CD1c-positive myeloid dendritic cell (primary cell): Measurements from ENCODE around the gene BTRC.
A peak's percentile ranks its signal among the peaks of the same experiment; 100 is the strongest.

Experiments used
- DNase-seq: peaks from one replicate; pipeline ENCODE4 v3.0.0-alpha.2; 2016; ENCODE audit errors: extremely low spot score

The BTRC gene

DNA sequence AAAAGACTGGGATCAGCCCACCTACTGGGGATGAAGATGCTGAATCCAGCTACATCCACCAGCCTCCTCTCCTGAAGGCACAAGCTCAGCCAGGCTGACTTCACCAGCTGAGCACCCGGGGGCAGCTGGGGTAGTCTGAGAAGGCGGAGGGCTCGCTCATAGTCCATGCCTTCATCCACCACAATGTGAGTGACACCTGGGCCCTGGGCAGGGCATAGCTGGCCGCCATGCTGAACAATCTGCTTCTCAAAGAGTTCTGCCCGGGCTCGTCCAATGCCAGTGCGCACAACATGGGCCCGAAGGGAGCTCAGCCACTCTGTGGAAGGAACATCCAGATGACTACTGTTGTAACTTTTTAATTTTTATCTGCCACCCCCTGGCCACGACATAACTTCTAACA lies 231.9 kb downstream of the BTRC start:
- DNase-seq = no peak

DNA sequence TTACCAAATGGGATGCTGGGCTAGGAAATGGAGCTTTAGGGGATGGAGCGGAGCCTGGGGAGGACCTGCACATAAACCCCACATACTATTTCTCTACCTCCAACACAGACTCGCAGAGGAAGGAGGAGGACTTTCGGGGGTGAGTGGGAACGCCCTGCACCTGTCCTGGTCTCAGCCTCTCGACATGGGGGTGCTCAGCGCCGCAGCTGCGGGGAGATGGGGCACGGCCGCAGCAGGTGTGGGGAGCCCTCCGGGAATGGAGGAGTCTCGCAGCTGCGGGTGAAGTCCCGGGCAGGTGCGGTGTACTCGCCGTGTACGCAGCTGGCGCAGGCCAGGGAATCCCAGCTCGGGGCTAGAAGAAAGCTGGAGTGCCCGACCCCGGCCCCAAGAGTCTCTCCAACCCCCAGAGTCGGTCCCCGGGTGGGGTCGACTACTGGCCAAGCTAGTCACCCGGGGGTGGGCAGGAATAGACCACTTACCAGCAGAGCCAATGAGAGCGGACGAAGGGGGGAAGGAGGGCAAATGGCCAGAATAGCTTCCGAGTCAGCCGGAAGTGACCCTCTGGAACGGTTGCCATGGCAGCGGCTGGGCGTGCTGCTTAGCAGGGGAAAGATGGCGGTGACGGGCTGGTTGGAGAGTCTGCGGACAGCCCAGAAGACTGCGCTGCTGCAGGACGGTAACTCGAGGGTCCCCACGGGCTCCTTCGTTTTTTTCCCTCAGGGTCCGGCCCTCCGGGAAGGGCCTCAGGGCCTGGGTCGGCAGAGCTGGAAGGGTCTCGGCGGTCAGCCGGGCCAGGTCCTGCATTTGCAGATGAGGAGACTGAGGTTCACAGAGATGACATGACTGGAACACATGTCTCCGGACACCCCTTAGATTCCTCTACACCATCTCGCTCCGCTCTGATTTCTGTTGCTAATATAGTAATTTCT lies 234.0 kb downstream of the BTRC start, which contains the start of the genes DPCD and POLL:
DPCD (plus strand) TSS at position 597 of the 929 bp plus-strand sequence; CDS start at position 613, 16 bp downstream.
POLL (minus strand) TSS at position 533 of the 929 bp plus-strand sequence. CDS start 897 bp downstream, outside the sequence.
- DNase-seq = peak; percentile 96

DNA sequence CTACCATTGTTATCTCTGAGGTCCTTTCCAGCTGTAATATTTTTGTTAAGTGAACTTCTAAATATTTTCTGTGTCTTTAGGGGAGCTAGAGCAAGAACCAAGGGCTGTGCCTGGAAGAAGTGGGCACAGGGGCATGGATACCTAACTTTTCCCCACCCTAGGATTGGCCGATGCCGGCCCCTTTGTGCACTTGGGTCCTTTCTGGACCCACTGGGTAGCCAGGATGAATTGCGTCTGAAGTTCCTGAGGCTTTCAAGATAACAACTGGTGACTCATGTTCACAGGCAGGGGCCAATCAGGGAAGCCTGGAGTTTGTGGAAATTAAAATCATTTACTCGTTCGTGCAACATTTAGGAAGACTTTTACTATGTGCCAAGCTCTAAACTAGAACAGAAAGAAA lies 234.9 kb downstream of the BTRC start:
- DNase-seq = no peak

DNA sequence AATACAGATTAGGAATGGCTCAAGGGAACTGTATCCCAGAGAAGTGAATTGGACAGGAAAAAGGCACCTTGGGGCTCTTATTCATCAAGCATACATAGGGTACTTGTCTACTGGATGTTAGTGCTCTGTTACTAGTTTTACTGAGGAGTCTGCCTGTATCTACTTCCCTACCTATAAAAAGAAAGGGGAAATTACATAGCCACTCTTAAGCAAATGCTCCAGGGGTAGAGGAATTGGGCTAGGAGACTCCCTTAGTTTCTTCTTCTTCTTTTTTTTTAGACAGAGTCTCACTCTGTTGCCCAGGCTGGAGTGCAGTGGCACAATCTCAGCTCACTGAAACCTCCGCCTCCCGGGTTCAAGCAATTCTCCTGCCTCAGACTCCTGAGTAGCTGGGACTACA lies 239.4 kb downstream of the BTRC start:
- DNase-seq = peak; percentile 69

DNA sequence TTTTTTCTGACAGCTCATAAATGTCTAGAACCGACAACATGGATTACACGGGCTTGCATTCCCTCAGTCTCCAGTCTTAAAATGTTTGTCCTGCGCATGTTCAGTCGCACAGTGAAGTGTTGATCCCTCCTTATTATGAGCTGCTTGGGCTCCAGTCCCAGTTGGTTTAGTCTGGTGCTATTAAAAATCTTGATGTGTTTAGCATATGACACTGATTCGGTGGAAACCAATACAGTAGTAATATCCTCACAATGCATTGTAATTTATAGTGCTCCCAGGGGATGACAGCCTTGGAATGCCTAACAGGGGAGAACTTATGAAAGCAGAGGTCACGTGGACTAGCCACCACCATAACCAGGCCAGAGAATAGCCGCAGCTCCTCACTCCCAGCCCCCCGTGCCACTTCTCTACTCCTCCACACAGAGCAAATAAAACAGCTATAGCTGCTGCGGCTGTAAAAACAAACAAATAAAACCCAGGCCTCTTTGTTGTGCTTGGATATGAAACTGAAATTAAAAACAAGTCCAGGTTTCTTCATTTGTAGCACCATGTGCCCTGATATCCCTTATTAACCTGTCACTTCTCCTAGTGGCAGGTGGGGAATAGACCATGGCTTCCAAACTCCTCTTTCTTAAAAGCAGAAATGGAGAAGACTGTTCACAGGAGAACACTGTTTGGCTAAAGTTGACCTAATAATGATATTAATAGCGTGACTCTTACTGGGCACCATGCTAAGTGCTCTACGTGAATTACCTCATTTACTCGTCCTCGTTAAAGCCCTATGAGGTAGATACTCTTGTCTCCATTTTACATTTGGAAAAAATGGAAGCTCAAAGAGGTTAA lies 241.8 kb downstream of the BTRC start:
- DNase-seq = no peak

DNA sequence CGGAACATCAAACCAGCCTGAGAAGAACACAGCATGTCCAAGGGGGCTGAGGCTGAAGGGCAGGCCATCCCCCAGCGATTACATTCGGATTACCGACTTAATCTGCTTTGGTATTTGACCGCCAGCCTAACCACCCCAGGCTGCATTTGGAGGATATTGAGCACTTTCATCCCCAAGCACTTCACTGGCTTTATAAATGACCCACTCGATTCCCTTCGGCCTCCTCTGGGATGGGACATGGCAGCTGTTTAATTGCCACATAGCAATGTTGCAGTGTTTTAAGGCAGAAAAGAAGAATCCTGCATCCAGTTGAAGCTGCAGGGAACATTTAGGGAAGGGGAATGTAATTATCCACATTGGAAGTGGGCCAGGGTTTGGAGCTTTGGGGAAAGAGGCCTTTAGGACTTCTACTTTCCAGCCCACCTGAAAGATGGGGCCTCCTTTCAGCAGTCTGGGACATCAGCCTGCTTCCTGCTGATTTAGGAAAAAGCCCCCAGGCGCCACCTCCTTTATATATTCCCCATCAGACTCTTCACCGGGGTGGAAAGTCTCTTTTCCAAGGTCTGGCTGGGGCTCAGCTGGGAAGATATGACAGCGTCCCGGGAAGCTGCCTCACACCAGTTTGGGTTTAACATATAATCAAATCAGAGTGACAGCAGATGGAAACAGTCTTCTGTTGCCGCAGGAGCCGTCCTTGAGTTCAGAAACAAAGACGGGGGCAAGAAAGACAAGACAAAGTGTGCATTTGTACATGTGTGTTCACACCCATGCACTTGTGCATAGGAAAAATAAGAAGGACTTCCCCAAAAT lies 243.3 kb downstream of the BTRC start:
- no peak for DNase-seq

DNA sequence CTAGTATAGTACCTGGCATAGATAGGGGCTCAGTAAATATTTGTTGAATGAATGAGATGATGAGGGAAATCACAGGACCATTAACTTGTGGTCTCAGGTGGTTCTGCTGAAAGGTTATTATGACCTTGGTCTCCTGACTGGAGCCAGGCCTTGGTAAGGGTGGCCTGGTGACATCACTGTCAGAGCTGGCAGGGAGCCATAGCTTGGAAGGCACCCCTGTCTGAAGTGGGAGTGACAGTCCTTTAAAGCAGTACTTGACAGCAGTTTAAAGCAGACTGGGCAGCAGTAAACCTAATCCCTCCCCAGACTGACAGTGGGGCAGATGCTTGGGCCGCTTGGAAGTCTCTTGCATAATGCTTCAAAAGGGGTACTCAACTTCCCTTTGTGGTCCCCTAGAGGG lies 247.6 kb downstream of the BTRC start:
- no peak for DNase-seq

DNA sequence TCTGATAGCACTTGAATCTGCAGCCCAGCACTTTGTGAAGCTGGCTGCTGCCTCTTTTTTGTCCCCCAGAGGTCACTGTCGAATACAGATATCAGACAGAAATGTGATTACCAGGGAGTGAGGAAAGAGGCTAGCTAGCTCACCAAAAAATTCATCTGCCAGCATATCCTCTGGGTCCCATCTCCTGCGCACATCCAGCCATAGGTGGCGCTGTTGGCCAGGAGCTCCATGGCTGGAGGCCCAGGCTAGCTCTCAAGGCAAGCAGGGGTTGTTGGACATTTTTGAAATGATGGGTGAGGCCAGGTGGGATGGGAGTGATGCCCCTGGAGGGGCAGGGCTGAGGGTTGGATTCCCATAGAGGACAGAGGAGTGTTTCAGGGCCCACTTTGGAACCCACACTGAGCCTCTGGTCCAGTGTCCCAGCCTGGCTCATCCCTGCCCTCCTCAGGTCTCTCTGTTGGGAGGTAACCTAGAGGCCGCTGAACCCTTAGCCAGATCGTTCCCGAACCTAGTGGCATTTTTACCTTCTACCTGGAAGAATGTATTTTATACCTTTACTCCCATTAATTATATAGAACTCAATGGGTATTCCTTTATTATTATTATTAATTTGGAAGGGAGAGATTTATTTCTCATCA lies 248.9 kb downstream of the BTRC start:
- peak; percentile 68 for DNase-seq
